Measurements from ENCODE around the gene LARP6. TPM values are rescaled to one million over a fixed set of nuclear protein-coding genes. Genes with fewer than 3 reads are reported as not detected.

LARP6 gene
- total and polyA plus RNA-seq, 10 donors: 0.85 to 7.0 (median 2.1) TPM

- no peak for DNase-seq
- Histone ChIP-seq H3K4me3 (no peak overlapping the region), H3K27ac (no peak overlapping the region), H3K36me3 (peaks cover 0 to 6% (median 0%) of the 10 kb centered on the region in 6 donors), H3K4me1 (no peaks in the 10 kb centered on the region), H3K27me3 (replicated peaks in 1 of 7) (peaks cover 0 to 8% (median 0%) of the 10 kb centered on the region in 7 donors), H3K9me3 (no peaks in the 10 kb centered on the region)
- WGBS, 5 donors: 83 to 92% (median 89%) methylated on average over 6 of the region's 6 CpGs
- intact Hi-C loops (cut with DNase I; ENCODE audit: low total_unique reads): no loop called here
- no peak for TF ChIP-seq POLR2AphosphoS5 (IDR thresholded peaks at IDR 0.05)
- no peak for TF ChIP-seq CTCF (IDR thresholded peaks at IDR 0.05 in 8 of 11, conservative IDR thresholded peaks at IDR 0.05 in 3 of 11)
- TF ChIP-seq POLR2A (IDR thresholded peaks at IDR 0.05): no peak
These were observed 22.7 kb downstream of the LARP6 start for GRCh38 chr15:70831094-70831911.

- H3K36me3 ChIP-seq: peaks cover 0 to 6% (median 0%) of the 10 kb centered on the region in 6 donors
- H3K4me1 ChIP-seq: no peaks in the 10 kb centered on the region
- H3K27me3 ChIP-seq (replicated peaks in 1 of 7): peaks cover 0 to 14% (median 0%) of the 10 kb centered on the region in 7 donors
- H3K4me3 ChIP-seq: no peak overlapping the region
- intact Hi-C loops (cut with DNase I; ENCODE audit: low total_unique reads): no loop called here
- no peaks in the 10 kb centered on the region for H3K9me3 ChIP-seq
- TF ChIP-seq CTCF (IDR thresholded peaks at IDR 0.05 in 8 of 11, conservative IDR thresholded peaks at IDR 0.05 in 3 of 11): no peak
- TF ChIP-seq POLR2A (IDR thresholded peaks at IDR 0.05): no peak
- no peak for TF ChIP-seq POLR2AphosphoS5 (IDR thresholded peaks at IDR 0.05)
- 44 to 97% (median 73%) methylated on average over 2 of the region's 2 CpGs for WGBS, 5 donors
- DNase-seq: no peak
- no peak overlapping the region for H3K27ac ChIP-seq
These were observed 23.3 kb downstream of the LARP6 start for GRCh38 chr15:70830615-70831014.

- Histone ChIP-seq H3K36me3 (peaks cover 0 to 6% (median 0%) of the 10 kb centered on the region in 6 donors), H3K4me3 (no peak overlapping the region), H3K9me3 (no peaks in the 10 kb centered on the region), H3K27ac (no peak overlapping the region), H3K4me1 (peaks cover 0 to 4% (median 2%) of the 10 kb centered on the region in 6 donors), H3K27me3 (replicated peaks in 1 of 7) (peaks cover 0 to 18% (median 0%) of the 10 kb centered on the region in 7 donors)
- no peak for TF ChIP-seq CTCF (IDR thresholded peaks at IDR 0.05 in 8 of 11, conservative IDR thresholded peaks at IDR 0.05 in 3 of 11)
- no peak for TF ChIP-seq POLR2A (IDR thresholded peaks at IDR 0.05)
- TF ChIP-seq POLR2AphosphoS5 (IDR thresholded peaks at IDR 0.05): no peak
- intact Hi-C loops (cut with DNase I; ENCODE audit: low total_unique reads): loop anchor here (10.0 kb wide), 1 partner anchor 605 kb away; no protein-coding TSS in a partner anchor
- WGBS, 5 donors: 79 to 86% (median 80%) methylated on average over 9 of the region's 9 CpGs
- no peak for DNase-seq
These were observed 24.4 kb downstream of the LARP6 start for GRCh38 chr15:70829371-70830166.

Measured in spleen (tissue), 11 donors.